ENCODE results near the gene NEO1. TPM values are rescaled to one million over a fixed set of nuclear protein-coding genes. Genes with fewer than 3 reads are reported as not detected.

Gene NEO1
- total and polyA plus RNA-seq, 9 of the 15 experiments (the other 6 are each of a cell fraction or from before 2014, with no cell fraction given): 0.08 to 1.7 (median 0.48) TPM

GRCh38 chr15:73232776-73233175, 180.5 kb downstream of the NEO1 start:
- BruUV-seq (replicated peaks): no TSS peak
- no peak overlapping the region for H3K4me3 ChIP-seq
- no peaks in the 10 kb centered on the region for H3K36me3 ChIP-seq (ENCODE audit: control insufficient read depth, insufficient read depth, low read length)
- H2AFZ ChIP-seq (ENCODE audit: low read depth, low read length): no peak overlapping the region
- H3K4me1 ChIP-seq (replicated peaks in 1 of 2; ENCODE audit: control insufficient read depth in 2 of 2, insufficient read depth in 2 of 2, low read length in 2 of 2): no peaks in the 10 kb centered on the region
- H3K9ac ChIP-seq (ENCODE audit: insufficient read depth in 1 of 2, low read depth in 2 of 2, low read length in 2 of 2): no peak overlapping the region
- POLR2A ChIA-PET: no interaction called here
- no peak overlapping the region for H3K4me2 ChIP-seq (ENCODE audit: insufficient read depth, low read length)
- no peaks in the 10 kb centered on the region for H4K20me1 ChIP-seq (replicated peaks; ENCODE audit: control insufficient read depth, insufficient read depth, low read length)
- CTCF ChIA-PET (ENCODE audit: low intra/inter-chr PET ratio): no interaction called here
- no peak overlapping the region for H3K27ac ChIP-seq (ENCODE audit: extremely low read depth, low read depth, low read length)
- FAIRE-seq: no peak
- WGBS (ENCODE audit: insufficient coverage, low coverage, missing lambda C conversion rate): 4% methylated on average over 2 of the region's 2 CpGs
- peaks cover 3 to 9% of the 10 kb centered on the region in 2 experiments; a peak in 1 of 5 replicates for H3K27me3 ChIP-seq (ENCODE audit: control insufficient read depth in 2 of 2, insufficient read depth in 2 of 2, low read length in 2 of 2)
- H3K9me1 ChIP-seq (ENCODE audit: control insufficient read depth, insufficient read depth, low read length): no peaks in the 10 kb centered on the region
- intact Hi-C loops (cut with micrococcal nuclease): no loop called here
- in situ Hi-C loops (cut with MboI): no loop called here
- no peak for ATAC-seq
- DNase-seq (ENCODE audit: extremely low read depth in 1 of 4, low spot score in 3 of 4): no peak
- H3K79me2 ChIP-seq (ENCODE audit: control insufficient read depth, insufficient read depth, low read length): no peaks in the 10 kb centered on the region
- H3K9me3 ChIP-seq (replicated peaks; ENCODE audit: control insufficient read depth, insufficient read depth, low read depth, low read length): no peaks in the 10 kb centered on the region
- no peak for TF ChIP-seq NFE2 (IDR thresholded peaks at IDR 0.05; ENCODE audit: low read depth)
- TF ChIP-seq ZNF609 (CRISPR knock-in tag; IDR thresholded peaks at IDR 0.05; ENCODE audit: borderline replicate concordance): no peak
- no peak for TF ChIP-seq ELK1 (CRISPR knock-in tag; IDR thresholded peaks at IDR 0.05)
- TF ChIP-seq SRSF1 (IDR thresholded peaks at IDR 0.05; ENCODE audit: low read depth, low read length): no peak
- no peak for TF ChIP-seq ZNF551 (CRISPR knock-in tag; IDR thresholded peaks at IDR 0.05)
- TF ChIP-seq ZNF695 (CRISPR knock-in tag; IDR thresholded peaks at IDR 0.05): no peak
- TF ChIP-seq BMI1 (IDR thresholded peaks at IDR 0.05; ENCODE audit: low read length): no peak
- no peak for TF ChIP-seq ARHGAP35 (IDR thresholded peaks at IDR 0.05; ENCODE audit: partially characterized antibody)
- no peak for TF ChIP-seq ILF3 (IDR thresholded peaks at IDR 0.05; ENCODE audit: borderline replicate concordance)
- TF ChIP-seq KAT7 (CRISPR knock-in tag; IDR thresholded peaks at IDR 0.05; ENCODE audit: borderline replicate concordance): no peak
- TF ChIP-seq ATF4 (CRISPR knock-in tag; IDR thresholded peaks at IDR 0.05): no peak
- TF ChIP-seq EWSR1 (IDR thresholded peaks at IDR 0.05; ENCODE audit: borderline replicate concordance, low read depth, partially characterized antibody): no peak
- TF ChIP-seq PHTF2 (CRISPR knock-in tag; IDR thresholded peaks at IDR 0.05): no peak
